HuH-7.5 (cell line): ENCODE measurements around the gene FZR1.

ENCODE experiments used
- DNase-seq: peaks from one replicate; pipeline ENCODE4 v3.0.0; 2011; ENCODE audit warnings: low spot score

The FZR1 gene

DNA sequence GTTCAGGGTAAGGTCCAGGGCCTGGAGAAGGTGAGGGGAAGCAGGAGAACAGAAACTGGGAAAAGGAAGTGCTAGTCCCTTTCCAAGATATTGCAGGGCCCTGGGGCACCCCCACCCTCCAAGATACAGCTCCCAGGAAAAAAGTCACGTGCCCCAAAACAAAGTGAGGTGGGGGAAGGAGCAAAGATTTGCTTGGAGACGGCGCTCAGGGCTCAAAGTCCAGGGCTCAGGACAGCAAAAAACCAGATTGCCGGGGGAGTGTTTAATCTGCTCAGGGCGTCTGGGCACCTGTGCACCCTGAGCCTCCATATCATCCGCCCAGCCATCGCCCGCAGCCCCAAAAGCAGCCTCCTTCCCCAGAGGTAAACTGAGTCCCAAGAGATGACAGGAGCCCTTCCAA, 32.1 kb upstream of the FZR1 start:
- no peak for DNase-seq

DNA sequence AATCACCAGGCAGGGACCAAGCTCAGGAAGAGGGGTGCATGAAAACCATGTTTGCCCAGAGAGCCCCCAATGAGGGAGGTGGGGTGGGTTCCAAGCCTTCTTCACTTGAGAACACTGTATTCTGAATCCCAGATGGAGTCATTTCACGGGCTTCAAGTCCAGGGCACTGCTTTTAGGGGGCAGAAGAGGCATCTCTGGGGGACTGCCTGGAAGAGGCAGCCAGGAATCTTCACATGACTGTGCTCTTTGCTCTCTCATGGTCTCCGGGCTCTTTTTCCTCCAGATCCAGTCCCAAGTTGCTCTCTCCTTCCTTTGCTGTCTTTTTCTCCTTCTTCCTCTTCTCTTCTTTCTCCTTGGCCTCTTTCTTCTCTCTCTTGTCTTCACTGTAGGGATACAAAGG, 31.5 kb upstream of the FZR1 start:
- no peak for DNase-seq

DNA sequence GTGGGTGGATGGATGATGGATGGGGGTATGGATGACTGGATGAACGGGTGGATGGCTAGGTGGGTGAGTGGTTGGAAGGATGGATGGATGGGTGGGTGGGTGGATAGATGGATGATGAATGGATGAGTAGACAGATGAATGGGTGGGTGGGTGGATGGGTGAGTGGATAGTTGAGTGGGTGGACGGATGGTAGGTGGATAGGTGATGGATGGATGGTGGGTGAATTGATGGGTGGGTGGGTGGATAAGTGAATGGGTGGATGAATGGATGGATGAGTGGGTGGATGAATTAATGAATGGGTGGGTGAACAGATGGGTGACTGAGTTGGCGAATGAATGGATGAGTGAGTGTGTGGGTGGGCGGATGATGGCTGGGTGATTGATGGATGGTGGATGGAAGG, 30.7 kb upstream of the FZR1 start:
- DNase-seq = no peak

DNA sequence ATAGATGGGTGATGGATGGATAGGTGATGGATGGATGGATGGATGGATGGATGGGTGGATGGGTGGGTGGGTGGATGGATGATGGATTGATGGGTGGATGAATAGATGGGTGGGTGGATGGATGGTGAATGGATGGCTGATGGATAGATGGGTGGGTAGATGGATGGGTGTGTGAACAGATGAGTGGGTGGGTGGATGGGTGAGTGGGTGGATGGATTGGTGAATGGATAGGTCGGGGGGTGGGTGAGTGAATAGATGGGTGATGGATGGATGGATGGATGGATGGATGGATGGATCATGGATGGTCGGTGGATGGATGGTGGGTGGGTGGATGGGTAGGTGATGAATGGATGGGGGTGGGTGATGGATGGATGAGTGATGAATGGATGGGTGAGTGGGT, 29.3 kb upstream of the FZR1 start:
- no peak for DNase-seq

DNA sequence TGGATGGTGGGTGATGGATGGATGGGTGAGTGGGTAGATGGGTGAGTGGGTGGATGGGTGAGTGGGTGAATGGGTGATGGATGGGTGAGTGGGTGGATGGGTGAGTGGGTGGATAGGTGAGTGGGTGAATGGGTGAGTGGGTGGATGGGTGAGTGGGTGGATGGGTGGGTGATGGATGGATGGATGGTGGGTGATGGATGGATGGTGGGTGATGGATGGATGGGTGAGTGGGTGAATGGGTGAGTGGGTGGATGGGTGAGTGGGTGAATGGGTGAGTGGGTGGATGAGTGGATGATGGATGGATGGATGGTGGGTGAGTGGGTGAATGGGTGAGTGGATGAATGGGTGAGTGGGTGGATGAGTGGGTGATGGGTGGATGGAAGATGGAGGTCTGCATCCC, 28.6 kb upstream of the FZR1 start:
- DNase-seq = no peak

DNA sequence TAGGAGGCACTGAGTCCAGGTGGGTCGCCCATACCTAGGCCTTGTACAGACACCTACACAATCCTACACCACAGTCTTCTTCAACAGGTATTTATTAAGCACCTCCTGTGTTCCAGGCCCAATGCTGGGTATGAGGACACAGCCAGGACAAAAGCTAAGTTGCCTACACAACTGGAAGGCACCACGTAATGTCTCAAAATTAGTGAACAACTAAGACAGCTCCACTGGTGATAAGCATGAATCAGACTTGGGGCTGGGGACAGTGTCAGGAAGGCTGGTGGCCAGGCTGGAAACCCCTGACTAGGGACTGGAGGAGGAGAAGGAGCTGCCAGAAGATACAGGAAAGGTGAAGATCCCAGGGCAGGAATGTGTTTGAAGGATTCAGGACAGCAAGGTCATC, 28.2 kb upstream of the FZR1 start:
- DNase-seq = no peak

DNA sequence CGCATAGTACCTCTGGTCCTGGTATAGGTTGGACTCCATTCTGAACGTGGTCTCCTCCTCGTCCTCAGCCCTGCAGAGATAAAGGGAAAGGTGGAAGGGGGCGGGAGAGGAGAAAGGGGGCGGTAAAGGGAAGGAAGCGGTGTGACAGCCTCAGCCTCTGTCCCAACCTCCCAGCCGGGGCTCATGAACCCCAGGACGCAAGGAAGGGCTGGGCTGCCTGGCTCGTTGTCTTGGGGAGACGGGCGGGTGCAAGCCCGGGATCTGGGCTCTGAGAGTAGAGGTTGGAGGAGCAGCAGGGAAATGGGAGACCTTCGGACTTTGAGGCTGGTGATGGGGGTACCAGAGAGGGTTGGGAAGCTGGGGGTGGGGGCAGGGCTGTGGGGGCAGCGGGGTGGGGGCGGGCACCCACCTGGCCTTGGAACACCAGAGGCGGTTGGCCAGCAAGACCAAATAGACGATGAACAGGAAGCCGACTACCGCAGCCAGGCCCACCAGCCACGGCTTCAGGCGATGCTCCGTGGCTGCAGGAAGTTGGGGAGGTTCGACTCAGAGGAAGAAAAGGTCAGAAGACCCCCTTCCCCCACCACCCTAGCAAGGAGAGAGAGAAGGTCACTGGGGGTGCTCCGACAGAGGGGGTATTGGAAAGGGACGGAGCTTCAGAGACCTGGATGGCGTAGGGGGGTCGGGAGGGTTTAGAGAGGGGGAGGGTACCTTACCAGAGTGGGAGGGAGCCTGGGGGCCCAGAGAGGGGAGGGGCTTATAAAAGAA, 27.5 kb upstream of the FZR1 start:
- DNase-seq = no peak

DNA sequence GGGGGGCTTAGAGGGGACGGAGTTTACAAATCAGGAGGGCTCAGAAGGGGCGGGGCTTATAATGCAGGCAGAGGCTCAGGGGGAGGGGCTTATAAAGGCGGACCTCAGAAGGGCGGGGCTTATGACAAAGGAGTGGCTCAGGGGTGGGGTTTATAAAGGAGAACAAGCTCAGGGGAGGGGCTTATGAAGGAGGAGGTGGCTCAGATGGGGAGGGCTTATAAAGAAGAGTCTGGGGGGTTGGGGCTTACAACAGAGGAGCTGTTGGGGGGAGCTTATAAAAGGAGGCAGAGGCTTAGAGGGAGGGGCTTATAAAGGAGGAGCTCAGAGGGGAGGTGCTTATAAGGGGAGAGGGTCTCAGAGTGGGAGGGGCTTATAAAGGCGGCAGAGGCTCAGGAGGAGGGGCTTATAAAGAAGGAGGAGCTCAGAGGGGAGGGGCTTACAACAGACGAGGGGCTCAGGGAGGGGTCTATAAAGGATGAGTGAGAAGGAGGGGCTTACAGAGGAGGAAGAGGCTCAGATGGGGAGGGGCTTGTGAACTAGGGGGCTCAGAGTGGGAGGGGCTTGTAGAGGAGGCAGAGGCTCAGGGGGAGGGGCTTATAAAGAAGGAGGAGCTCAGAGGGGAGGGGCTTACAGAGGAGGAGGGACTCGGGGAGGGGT, 26.8 kb upstream of the FZR1 start:
- DNase-seq = no peak

DNA sequence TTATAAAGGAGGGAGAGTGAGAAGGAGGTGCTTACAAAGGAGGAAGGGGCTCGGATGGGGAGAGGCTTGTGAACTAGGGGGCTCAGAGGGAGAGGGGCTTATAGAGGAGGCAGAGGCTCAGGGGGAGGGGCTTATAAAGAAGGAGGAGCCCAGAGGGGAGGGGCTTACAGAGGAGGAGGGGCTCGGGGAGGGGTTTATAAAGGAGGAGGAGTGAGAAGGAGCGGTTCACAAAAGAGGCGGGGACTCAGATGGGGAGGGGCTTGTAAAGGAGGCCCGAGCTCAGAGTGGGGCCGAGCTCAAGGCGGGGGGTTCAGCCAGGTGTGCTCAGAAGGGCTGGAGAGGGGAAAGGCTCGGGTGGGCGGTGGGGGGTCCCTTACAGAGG, 26.3 kb upstream of the FZR1 start:
- no peak for DNase-seq

DNA sequence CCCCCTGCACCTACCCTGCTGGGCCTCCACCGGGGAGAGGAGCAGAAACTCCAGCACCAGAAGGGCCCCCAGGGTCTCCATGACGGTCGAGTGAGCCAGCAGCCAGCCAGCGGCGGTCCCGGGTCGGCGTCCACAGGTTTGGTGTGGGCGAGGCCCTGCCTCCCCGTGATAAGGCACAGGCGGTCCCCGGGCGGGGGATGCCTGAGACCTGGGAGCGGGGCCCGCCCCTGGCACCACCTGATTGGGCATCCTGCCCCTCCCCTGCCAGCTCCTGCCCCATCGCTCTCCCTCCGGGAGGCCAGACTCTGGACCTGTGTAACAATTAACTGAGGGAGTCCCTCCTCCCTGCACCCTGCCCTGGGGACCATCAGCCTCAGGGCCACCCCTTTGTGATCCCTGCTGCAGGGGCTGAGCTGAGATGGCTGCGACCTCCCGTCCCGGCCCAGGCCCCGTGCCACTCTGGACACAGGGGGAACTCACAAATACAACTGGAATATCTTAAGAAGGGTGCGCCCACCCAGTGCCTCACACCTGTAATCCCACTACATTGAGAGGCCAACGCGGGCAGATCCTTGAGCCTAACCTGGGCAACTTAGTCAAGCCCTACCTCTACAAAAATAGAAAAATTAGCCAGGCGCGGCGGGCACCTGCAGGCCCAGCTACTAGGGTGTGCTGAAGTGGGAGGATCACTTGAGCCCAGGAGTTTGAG, 25.6 kb upstream of the FZR1 start, which contains the start of gene SMIM24:
Gene SMIM24, minus strand, starts transcription at position 143 of the 709 bp plus-strand sequence. Its CDS starts 62 bp downstream, at position 81.
- no peak for DNase-seq

DNA sequence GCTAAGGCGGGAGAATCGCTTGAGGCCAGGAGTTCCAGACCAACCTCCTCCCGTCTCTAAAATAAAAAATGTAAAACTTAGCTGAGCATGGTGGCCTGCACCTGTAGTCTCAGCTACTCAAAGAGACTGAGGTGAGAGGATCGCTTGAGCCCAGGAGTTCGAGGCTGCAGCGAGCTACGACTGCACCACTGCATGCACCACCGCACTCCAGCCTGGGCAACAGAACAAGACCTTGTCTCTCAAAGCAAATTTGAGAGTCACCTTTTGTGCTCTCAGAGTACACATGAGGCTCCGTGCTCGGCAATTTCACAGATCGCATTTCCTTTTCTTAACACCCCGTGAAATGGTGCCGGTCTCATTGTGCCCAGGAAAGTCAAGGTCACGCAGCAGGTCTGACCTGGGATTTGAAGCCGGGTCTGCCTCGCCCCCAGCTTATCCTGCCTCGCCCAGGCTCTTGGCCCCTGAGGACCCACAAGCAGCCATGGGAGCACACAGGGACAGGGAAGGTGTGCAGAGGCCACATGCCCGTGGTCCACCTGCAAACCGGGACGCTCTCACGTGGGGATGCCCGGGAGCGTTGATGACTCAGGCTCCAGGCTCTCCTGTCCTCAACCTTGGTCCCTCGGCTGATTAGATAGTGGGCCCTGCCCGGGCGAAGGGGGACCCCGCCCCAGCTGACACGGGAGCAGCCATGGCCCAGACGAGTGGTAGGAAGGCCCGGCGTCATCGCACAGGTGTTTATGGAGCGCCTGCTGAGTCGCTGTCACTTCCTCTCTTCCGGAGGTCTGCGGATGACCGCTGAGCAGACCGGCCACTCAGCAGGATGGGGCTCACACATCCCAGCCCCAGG, 24.6 kb upstream of the FZR1 start:
- no peak for DNase-seq

DNA sequence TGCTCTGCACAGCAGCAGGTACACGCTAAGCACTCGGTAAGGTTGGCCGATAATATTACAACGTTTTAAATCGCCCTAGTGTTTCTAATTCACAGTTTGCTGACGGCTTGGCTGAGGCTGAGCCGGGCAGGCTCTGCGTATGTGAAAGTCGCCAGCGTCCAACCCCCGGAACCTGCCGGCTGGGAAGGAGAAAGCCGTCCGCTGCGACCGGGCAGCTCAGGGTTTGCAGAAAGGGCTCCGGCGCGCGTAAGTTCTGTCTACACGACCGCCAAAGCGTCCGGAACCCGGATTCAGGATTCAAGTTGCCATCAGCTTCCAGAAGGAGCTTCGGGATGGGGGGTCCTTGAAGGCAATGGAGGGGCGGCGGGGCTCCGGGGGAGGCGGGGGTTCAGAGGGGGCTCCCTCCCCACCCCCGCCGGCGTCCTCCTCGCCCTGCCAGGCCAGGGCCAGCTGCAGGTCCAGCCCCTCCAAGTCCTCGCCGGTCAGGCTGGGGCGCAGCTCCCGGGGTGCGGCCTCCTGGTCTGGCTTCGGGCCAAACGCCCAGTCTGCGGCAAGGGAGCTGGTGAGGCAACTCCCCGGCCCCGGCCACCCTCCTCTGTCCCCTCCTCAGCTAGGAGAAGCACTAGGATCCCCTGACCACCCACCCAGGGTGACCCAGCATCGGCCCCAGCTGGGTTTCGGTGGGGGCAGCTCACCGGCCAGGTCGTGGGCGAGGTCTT, 23.4 kb upstream of the FZR1 start:
- DNase-seq = no peak

DNA sequence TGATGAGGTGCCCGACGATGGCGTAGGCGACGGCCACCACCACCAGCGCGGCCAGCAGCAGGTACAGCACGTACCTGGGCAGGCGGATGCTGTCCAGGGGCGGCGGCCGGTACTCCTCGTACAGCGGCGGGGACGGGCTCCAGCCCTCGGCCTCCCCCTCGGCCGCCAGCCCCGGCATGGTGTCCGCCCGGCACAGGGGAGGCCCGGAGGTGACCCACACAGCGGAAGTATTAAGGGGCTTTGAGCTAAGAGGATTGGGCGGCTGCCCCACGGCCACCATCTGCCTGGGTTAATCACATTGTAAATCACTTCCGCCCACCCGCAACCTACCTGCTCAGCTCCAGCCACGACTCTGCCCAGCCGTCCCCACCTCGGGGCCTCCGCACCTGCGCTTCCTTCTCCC, 22.9 kb upstream of the FZR1 start, which contains the start of gene SMIM44:
Gene SMIM44, minus strand, starts transcription at position 216 of the 403 bp plus-strand sequence. Its CDS starts 38 bp downstream, at position 178.
- DNase-seq = no peak

DNA sequence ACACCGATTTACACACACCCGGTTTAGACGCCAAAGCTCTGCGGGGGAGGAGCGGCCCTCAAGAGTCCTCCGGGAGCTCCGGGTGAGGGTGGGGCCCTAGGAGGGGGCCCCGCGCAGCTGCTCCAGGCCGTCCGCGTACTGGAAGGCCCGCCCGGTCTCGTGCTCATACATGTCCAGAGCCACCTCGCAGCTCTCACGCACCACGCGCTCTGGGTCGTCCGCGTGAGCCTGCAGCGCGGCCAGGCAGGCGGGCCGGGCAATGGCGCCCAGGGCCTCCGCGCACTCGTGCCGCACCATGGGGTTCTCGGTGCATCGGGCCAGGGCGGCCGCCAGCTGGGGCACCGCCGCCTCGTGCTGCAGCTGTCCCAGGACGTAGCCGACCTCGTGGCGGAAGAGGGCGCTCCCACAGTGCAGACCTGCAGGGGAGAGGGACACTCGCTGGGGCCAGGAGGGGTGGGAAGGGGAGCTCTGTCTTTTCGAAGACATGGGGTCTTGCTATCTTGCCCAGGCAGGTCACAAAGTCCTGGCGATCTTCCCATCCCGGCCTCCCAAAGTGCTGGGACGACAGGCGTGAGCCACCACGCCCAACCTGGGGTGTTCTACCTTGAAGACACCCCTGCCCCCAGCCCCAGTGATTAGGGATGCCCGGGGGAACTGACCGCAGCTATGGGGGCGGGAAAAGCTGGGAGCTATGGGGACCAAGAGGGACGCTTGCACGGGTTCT, 14.6 kb upstream of the FZR1 start:
- no peak for DNase-seq

DNA sequence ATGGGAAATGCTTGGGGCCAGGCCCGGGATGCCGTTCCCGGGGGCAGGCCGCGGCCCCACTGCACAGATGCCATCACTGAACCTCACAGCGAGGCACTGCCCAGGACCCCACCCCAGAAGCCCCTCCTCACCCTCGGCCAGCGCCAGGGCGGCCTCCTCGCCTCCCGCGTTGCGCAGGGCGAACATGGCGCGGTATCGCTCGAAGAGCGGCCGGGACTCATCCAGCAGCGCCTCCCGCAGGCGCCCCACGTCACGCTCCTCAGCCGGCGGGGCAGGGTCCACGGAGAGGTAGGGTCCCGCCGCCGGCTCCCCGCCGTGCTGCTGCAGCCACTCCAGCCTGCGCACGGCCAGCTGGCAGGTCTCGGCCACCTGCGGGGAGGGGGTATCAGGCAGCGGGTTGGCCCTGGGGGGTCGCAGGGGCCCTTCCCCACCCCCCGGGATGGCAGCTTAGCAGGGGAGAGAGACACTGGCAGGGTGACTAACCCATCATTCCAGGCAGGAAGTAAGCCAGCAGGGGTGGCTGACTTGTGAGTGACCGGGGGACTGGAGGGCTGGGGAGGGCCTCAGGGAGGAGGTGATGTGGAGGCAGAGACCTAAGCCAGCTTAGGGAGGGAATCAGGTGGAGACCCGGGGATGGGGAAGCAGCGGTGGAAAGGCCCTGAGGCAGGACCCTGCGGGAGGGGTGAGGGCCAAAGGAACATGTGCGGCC, 13.8 kb upstream of the FZR1 start:
- no peak for DNase-seq

DNA sequence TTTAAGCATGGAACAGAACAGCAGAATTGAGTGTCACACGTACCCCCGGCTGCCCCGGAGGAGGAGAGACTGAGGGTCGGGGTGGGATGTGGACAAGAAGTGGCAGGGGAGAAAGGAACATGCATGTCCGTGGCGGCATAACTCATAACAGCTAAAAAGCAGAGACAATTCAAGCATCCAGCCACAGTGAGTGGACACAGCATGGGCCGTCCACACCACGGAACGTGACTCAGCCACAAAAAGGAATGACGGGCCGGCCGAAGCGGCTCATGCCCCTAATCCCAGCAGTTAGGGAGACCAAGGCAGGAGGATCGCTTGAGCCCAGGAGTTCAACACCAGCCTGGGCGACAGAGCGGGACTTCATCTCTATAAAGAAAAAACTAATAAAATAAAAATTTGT, 13.2 kb upstream of the FZR1 start:
- DNase-seq = no peak

DNA sequence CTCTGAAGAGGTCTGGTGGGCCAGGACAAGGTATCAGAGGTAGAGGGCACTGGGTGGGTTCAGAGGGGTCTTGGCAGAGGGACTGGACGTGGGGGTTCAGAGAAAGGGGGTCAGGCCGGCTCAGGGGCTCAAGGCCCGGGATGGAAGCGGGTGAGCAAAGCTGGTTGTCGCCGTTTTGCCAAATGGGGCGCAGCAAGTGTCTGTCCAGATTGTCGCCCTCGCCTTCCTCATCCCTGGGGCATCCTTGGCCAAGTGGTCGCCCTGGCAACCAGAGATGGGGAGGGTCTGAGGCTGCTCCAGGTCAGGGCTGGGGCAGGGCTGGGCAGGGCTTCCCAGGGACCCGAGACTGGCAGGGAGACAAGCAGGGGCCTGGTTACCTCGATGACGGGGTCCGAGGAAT, 12.5 kb upstream of the FZR1 start:
- no peak for DNase-seq

DNA sequence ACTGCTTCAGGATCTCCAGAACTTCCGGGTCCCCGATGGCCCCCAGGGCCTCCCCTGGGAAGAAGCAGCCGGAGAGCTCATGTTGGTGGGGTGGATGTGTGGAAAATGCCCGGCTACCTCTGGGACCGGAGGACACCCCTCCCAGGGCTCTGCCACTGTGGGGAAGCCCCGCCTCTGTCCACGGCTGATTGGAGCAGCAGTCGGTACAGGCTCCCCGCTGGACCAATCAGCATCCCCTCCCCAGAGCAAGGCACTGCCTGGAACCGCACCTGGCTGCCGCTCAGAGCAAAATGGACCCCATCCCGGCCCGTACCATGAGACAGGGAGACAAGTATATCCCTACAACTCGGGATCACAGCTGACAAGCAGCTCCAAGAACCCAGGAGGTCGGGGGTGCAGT, 12.1 kb upstream of the FZR1 start:
- DNase-seq = peak; percentile 59

DNA sequence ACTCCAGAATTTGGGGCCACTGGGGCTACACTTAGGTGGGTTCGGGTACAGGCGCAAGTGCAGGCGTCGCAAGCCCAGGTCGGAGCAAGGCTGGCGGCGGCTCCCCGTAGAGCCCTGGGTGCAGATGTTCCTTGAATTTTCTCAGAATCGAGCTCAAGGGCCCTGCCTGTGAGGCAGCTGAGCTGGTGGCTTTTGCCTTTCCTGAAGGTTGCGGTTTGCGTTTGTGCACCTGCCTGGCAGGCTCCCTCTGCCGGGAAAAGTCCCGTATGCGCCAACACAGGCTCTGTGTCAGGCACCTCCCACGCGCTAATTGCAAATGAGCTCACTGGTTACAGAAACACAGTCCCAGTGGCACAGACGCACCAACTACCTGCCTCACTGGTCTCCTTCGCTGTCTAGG, 11.6 kb upstream of the FZR1 start:
- DNase-seq = no peak
